Upper lobe of right lung (tissue), 1 donor: ENCODE data around the gene TMEM130. TPM values are rescaled to one million over a fixed set of nuclear protein-coding genes. Genes with fewer than 3 reads are reported as not detected.

Experiments used
- ATAC-seq: fragments of 200-7000 bp; cut with Tn5 transposase; one replicate; pipeline ENCODE4 v1.9.1; 2020; ENCODE audit warnings: mild to moderate bottlenecking, moderate library complexity
- DNase-seq: peaks from one replicate; pipeline ENCODE4 v3.0.0-alpha.2; 2020
- H3K27ac ChIP-seq: fragments of 200-600 bp; one replicate; pipeline ENCODE4 v1.8.0; 2022
- H3K27me3 ChIP-seq: fragments of 200-600 bp; one replicate; pipeline ENCODE4 v1.8.0; 2022; ENCODE audit warnings: mild to moderate bottlenecking
- H3K36me3 ChIP-seq: fragments of 200-600 bp; one replicate; pipeline ENCODE4 v1.8.0; 2022
- H3K4me1 ChIP-seq: fragments of 200-600 bp; one replicate; pipeline ENCODE4 v1.8.0; 2022
- H3K4me3 ChIP-seq: fragments of 200-600 bp; one replicate; pipeline ENCODE4 v1.8.0; 2022; ENCODE audit warnings: mild to moderate bottlenecking
- H3K9me3 ChIP-seq: fragments of 200-600 bp; one replicate; pipeline ENCODE4 v1.8.0; 2022
- intact Hi-C: fragments of 100-400 bp; cut with DNase I; formaldehyde crosslinking; loops from one replicate; pipeline ENCODE4 v1.11.0; 2022
- total RNA-seq: library from RNA; stranded (reverse); fragmentation: NEBNext Ultra II Directional; extraction: Animal tissue kit (Norgen Biotek cat#: 25700); gene quantifications from one replicate; pipeline ENCODE4 v1.2.1, GENCODE V29; 2021
- TF ChIP-seq, protein P1 (sequence below): fragments of 200-600 bp; IDR thresholded peaks from one replicate; pipeline ENCODE4 v1.8.0; 2022; ENCODE audit warnings: antibody characterized with exemption
- donor health status: DM: no; HTN: yes; CAD: no; lungs with severe emphysema.

The TMEM130 gene
- total RNA-seq, 1 donor from 2014 or later: 20.0 TPM

DNA sequence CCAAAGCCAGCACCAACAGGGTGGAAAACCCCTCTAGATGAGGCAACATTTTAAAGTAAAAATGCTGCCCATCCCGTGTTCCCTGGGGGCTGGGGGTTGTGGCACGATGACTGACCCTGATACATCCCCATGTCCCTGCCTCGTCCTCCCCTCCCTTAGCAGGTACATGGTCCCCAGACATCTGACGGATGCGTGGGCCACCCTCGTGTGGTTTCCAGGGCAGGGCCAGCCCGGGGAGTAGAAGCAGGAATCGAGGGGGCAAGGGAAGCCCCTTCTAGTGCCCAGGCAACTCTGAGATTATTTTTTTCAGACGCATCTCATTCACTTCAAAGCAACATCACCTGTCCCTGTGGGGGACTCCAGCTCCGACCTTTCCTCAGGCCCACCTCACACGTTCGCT is 3.5 kb downstream of the TMEM130 start:
- Histone ChIP-seq H3K27me3 (peaks cover 14% of the 10 kb centered on the region), H3K4me3 (no peak overlapping the region), H3K27ac (no peak overlapping the region), H3K4me1 (peaks cover 16% of the 10 kb centered on the region), H3K36me3 (no peaks in the 10 kb centered on the region), H3K9me3 (no peaks in the 10 kb centered on the region)
- intact Hi-C loops: no loop called here
- DNase-seq (no peak), ATAC-seq (no peak)
- TF ChIP-seq, protein P1, sequence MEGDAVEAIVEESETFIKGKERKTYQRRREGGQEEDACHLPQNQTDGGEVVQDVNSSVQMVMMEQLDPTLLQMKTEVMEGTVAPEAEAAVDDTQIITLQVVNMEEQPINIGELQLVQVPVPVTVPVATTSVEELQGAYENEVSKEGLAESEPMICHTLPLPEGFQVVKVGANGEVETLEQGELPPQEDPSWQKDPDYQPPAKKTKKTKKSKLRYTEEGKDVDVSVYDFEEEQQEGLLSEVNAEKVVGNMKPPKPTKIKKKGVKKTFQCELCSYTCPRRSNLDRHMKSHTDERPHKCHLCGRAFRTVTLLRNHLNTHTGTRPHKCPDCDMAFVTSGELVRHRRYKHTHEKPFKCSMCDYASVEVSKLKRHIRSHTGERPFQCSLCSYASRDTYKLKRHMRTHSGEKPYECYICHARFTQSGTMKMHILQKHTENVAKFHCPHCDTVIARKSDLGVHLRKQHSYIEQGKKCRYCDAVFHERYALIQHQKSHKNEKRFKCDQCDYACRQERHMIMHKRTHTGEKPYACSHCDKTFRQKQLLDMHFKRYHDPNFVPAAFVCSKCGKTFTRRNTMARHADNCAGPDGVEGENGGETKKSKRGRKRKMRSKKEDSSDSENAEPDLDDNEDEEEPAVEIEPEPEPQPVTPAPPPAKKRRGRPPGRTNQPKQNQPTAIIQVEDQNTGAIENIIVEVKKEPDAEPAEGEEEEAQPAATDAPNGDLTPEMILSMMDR: no peak

DNA sequence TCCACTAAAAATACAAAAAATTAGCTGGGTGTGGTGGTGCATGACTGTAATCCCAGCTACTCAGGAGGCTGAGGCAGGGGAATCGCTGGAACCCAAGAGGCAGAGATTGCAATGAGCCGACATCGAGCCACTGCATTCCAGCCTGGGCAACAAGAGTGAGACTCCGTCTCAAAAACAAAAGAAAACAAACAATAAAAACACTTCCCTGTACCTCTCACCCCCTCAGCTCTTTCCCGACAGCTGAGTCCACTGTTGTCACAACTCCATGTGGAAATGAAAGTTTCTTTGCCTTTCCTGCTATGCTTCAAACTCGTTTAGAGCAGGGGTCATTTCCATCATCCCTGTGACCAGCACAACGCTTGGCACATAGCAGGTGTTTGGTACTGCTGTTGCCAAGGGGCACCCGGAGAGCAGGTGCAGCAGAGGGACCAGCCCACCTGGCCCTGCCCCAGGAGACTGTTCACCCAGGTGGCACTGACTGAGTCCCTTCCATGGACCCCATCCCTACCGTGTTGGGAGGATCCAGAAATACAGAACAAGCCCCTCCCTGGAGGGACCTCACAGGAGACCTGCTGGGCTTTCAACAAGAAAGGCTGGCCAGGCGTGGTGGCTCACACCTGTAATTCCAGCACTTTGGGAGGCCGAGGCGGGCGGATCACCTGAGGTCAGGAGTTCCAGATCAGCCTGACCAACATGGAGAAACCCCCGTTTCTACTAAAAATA is 4.9 kb downstream of the TMEM130 start:
- H3K27ac ChIP-seq: peak overlapping the region; percentile 51
- H3K4me3 ChIP-seq: no peak overlapping the region
- H3K36me3 ChIP-seq: no peaks in the 10 kb centered on the region
- TF ChIP-seq, protein P1: no peak
- intact Hi-C loops: no loop called here
- H3K4me1 ChIP-seq: peaks cover 16% of the 10 kb centered on the region
- peaks cover 6% of the 10 kb centered on the region for H3K27me3 ChIP-seq
- DNase-seq (no peak), ATAC-seq (peak; percentile 50)
- H3K9me3 ChIP-seq: no peaks in the 10 kb centered on the region

DNA sequence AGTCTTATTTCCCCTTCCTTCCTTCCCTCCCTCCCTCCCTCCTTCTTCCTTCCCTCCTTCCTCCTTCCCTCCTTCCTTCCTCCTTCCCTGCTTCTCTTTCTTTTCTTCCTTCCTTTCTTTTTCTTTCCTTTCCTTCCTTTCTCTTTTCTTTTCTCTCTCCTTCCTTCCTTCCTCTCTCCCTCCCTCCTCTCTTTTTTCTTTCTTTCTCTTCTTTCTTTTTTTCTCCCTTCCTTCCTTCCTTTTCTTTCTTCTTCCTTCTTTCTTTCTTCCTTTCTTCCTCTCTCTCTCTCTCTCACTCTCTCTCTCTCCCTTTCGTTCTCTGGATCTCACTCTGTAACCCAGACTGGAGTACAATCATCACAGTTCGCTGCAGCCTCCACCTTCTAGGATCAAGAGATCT is 6.2 kb downstream of the TMEM130 start:
- Histone ChIP-seq H3K9me3 (no peaks in the 10 kb centered on the region), H3K4me1 (peaks cover 16% of the 10 kb centered on the region), H3K27me3 (no peaks in the 10 kb centered on the region), H3K4me3 (no peak overlapping the region), H3K27ac (no peak overlapping the region), H3K36me3 (no peaks in the 10 kb centered on the region)
- no peak for ATAC-seq
- TF ChIP-seq, protein P1: no peak
- intact Hi-C loops: no loop called here
- DNase-seq: no peak

DNA sequence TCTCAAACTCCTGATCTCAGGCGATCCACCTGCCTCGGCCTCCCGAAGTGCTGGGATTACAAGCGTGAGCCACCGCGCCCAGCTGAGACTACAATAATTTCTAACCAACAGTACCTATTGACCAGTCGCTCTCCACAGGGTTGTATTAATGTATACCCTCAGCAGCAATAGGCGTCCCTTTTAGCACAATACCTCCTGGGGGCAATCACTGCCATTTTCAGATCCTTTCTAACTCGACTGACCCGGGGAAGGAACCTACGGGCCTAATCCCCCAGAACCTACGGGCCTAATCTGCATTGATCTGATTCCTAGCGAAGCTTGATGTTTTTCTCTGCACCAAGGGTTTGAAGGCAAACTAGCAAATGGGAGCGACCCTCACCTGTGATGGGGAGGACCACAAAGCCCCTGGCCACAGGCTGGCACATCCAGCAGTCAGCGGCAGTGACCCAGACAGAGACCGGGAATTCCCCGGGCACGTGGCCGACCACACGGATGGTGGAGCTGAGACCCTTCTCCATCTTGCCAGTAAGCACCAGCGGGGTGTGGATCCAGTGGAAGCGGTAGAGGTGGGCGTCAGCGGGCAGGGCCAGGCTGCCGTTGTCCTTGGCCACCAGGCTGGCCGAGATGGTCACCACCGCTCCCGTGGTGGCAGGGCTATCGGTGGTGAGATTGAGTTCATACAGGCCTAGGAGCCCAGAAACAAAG is 6.9 kb downstream of the TMEM130 start:
- no peaks in the 10 kb centered on the region for H3K9me3 ChIP-seq
- no peak overlapping the region for H3K27ac ChIP-seq
- ATAC-seq (no peak), DNase-seq (no peak)
- peaks cover 16% of the 10 kb centered on the region for H3K4me1 ChIP-seq
- no peaks in the 10 kb centered on the region for H3K36me3 ChIP-seq
- TF ChIP-seq, protein P1: no peak
- intact Hi-C loops: no loop called here
- no peak overlapping the region for H3K4me3 ChIP-seq
- H3K27me3 ChIP-seq: no peaks in the 10 kb centered on the region

DNA sequence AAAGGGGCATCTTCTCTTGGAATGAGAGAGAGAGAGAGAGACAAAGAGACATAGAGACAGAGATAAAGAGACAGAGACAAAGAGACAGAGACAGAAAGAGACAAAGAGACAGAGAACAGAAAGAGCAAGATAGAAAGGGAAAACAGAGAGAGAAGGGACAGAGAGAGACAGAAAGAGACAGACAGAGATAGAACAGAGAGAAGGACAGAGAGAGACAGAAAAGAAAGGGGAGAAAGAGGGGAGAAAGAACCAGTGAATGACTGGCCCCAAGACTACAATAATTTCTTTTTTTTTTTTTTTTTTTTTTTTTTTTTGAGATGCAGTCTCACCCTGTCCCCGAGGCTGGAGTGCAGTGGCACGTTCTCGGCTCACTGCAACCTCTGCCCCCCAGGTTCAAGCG is 7.6 kb downstream of the TMEM130 start:
- intact Hi-C loops: no loop called here
- no peak for DNase-seq
- H3K36me3 ChIP-seq: no peaks in the 10 kb centered on the region
- H3K9me3 ChIP-seq: no peaks in the 10 kb centered on the region
- no peak for ATAC-seq
- H3K4me1 ChIP-seq: peaks cover 14% of the 10 kb centered on the region
- H3K27ac ChIP-seq: no peak overlapping the region
- no peaks in the 10 kb centered on the region for H3K27me3 ChIP-seq
- no peak overlapping the region for H3K4me3 ChIP-seq
- TF ChIP-seq, protein P1: no peak
